ENCODE measurements around the gene HNRNPAB.

- TF ChIP-seq CTCF (IDR thresholded peaks at IDR 0.05; ENCODE audit: insufficient read depth, low read depth, low read length) (no peak), EZH2 (IDR thresholded peaks at IDR 0.05; ENCODE audit: insufficient read depth, low read length) (no peak)
Measured at GRCh38 chr5:178180141-178180863, 24.0 kb upstream of the HNRNPAB start.
